Measurements from ENCODE around the gene PACS1.
"Not testable (repeated sequence)": the region's sequence is repeated elsewhere in the genome, so short reads cannot be mapped to it uniquely, and the experiment has no call there.

The PACS1 gene

GRCh38 chr11:66069715-66070603 lies at the start of gene PACS1:
TSS of gene PACS1 (plus strand) at chr11:66070272. CDS start at chr11:66070487, 215 bp downstream.
- Mint-ChIP-seq H3K27ac (peak within 1 kb of the TSS; percentile 94), H3K27me3 (no peaks in the 10 kb centered on the region), H3K9me3 (no peaks in the 10 kb centered on the region), H3K36me3 (ENCODE audit: low read depth) (peaks cover 82% of the 10 kb centered on the region), H3K4me1 (ENCODE audit: low read depth) (peaks cover 73% of the 10 kb centered on the region), H3K4me3 (peak within 1 kb of the TSS; percentile 86)
- DNase-seq: peak; percentile 86

GRCh38 chr11:66020618-66021357 lies 49.3 kb upstream of the PACS1 start:
- Mint-ChIP-seq H3K4me1 (ENCODE audit: low read depth) (peaks cover 23% of the 10 kb centered on the region), H3K27ac (peak overlapping the region; percentile 26), H3K27me3 (peaks cover 5% of the 10 kb centered on the region), H3K9me3 (no peaks in the 10 kb centered on the region), H3K36me3 (ENCODE audit: low read depth) (no peaks in the 10 kb centered on the region), H3K4me3 (no peak overlapping the region)
- DNase-seq: no peak

DNA sequence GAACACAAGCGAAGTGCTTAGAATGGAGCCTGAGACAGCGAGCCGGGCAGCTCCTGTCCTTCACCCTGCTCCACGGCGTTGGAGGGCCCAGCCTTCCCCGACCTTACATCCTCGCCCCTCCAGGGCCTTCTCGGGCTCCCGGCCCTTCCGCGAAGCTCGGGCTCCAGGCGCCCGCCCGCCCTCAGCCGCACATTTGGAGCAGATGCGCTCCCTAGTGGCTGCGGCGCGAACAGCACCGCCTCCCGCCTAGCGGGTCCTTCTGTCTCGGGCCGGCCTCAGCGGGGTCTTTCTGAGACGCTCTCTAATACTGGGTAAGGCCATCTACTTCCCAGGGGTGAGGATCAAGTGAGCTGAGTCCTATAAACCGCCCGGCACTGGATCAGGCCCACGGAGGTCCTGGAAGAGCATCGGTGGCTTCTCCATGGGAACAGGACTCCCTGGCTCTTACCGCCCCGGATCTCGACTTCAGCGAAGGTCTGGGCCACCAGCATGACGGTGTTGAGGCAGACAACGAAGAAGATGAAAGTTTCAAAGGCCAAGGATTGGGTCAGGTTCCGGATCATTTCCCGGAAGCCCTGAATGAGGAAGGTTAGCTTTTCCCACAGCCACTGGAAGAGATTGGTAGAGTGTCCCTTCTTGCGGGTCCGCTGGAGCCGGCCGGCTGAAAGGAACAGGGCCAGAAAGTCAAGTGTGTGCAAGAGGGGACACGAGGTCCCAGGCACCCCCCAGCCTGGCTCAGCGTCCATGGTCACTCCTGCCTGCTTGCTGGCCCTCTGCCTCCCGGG lies 47.5 kb upstream of the PACS1 start:
- Mint-ChIP-seq H3K27me3 (peaks cover 5% of the 10 kb centered on the region), H3K27ac (no peak overlapping the region), H3K9me3 (no peaks in the 10 kb centered on the region), H3K36me3 (ENCODE audit: low read depth) (no peaks in the 10 kb centered on the region), H3K4me1 (ENCODE audit: low read depth) (peaks cover 18% of the 10 kb centered on the region), H3K4me3 (peak overlapping the region; percentile 44)
- peak; percentile 91 for DNase-seq

GRCh38 chr11:66023186-66023440 lies 47.0 kb upstream of the PACS1 start:
- H3K36me3 Mint-ChIP-seq (ENCODE audit: low read depth); H3K4me3 Mint-ChIP-seq: not testable (repeated sequence)

GRCh38 chr11:66026017-66026529 lies 44.0 kb upstream of the PACS1 start, which contains the start of gene CATSPER1:
TSS of gene CATSPER1 (minus strand) at chr11:66026479. CDS start at chr11:66026379, 100 bp downstream.
- no peak for DNase-seq
- no peaks in the 10 kb centered on the region for H3K36me3 Mint-ChIP-seq (ENCODE audit: low read depth)
- peaks cover 13% of the 10 kb centered on the region for H3K4me1 Mint-ChIP-seq (ENCODE audit: low read depth)
- H3K27ac Mint-ChIP-seq: no peak within 1 kb of the TSS
- H3K9me3 Mint-ChIP-seq: no peaks in the 10 kb centered on the region
- peaks cover 5% of the 10 kb centered on the region for H3K27me3 Mint-ChIP-seq
- H3K4me3 Mint-ChIP-seq: no peak within 1 kb of the TSS

More at GRCh38 chr11:66023186-66023440, 47.0 kb upstream of the PACS1 start:
- not testable (repeated sequence) for H3K27ac Mint-ChIP-seq, H3K9me3 Mint-ChIP-seq, H3K27me3 Mint-ChIP-seq, DNase-seq
- H3K4me1 Mint-ChIP-seq (ENCODE audit: low read depth): peaks cover 16% of the 10 kb centered on the region

- no peaks in the 10 kb centered on the region for H3K36me3 Mint-ChIP-seq (ENCODE audit: low read depth)
- H3K4me1 Mint-ChIP-seq (ENCODE audit: low read depth): no peaks in the 10 kb centered on the region
Measured at GRCh38 chr11:66032957-66033735, 36.9 kb upstream of the PACS1 start.

DNA sequence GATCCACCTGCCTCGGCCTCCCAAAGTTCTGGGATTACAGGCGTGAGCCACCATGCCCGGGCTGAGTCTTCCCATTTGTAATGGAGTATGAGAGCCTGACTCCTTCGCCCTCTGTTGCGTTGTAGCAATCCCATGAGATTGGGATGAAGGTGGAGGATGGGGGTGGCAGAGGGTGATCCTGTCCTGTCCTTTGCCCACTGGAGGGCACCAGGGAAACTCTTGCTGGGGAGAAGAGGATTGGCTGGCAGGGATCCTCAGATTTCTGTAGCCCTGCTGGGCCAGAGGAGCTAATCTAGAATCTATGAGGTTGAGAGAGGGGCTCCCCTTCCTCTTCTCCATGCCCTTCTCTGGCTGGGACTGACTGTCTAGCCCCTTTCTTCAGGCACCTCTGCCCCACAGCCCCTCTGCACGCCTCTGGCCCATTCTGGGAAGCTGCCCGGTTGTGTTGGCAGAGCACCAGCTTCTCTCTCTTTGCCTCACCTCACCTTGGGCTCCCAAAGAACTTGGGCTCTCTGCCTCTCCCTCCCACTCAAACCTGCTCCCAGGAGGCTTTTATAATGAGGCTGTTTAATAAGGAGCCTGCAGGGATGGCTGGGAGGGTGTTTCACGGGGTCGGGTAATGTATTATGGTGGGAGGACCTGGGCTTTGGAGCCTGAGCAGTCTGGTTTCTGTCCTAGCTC lies 34.3 kb upstream of the PACS1 start:
- peaks cover 10% of the 10 kb centered on the region for H3K27me3 Mint-ChIP-seq
- no peaks in the 10 kb centered on the region for H3K4me1 Mint-ChIP-seq (ENCODE audit: low read depth)
- H3K36me3 Mint-ChIP-seq (ENCODE audit: low read depth): no peaks in the 10 kb centered on the region
- no peak overlapping the region for H3K4me3 Mint-ChIP-seq
- H3K9me3 Mint-ChIP-seq: no peaks in the 10 kb centered on the region
- no peak overlapping the region for H3K27ac Mint-ChIP-seq
- DNase-seq: no peak

More at GRCh38 chr11:66032957-66033735, 36.9 kb upstream of the PACS1 start:
- Mint-ChIP-seq H3K4me3 (no peak overlapping the region), H3K27ac (no peak overlapping the region), H3K27me3 (peaks cover 10% of the 10 kb centered on the region), H3K9me3 (no peaks in the 10 kb centered on the region)
- no peak for DNase-seq

- H3K27me3 Mint-ChIP-seq: peaks cover 9% of the 10 kb centered on the region
- no peaks in the 10 kb centered on the region for H3K9me3 Mint-ChIP-seq
- no peaks in the 10 kb centered on the region for H3K4me1 Mint-ChIP-seq (ENCODE audit: low read depth)
- no peak overlapping the region for H3K27ac Mint-ChIP-seq
- H3K4me3 Mint-ChIP-seq: no peak overlapping the region
- H3K36me3 Mint-ChIP-seq (ENCODE audit: low read depth): no peaks in the 10 kb centered on the region
- DNase-seq: no peak
Measured at GRCh38 chr11:66036334-66036710, 33.8 kb upstream of the PACS1 start.

GRCh38 chr11:66037327-66037726 lies 32.7 kb upstream of the PACS1 start:
- H3K36me3 Mint-ChIP-seq (ENCODE audit: low read depth): no peaks in the 10 kb centered on the region
- H3K27me3 Mint-ChIP-seq: peaks cover 7% of the 10 kb centered on the region
- no peaks in the 10 kb centered on the region for H3K4me1 Mint-ChIP-seq (ENCODE audit: low read depth)
- no peak overlapping the region for H3K27ac Mint-ChIP-seq
- no peak overlapping the region for H3K4me3 Mint-ChIP-seq
- no peak for DNase-seq
- H3K9me3 Mint-ChIP-seq: no peaks in the 10 kb centered on the region

DNA sequence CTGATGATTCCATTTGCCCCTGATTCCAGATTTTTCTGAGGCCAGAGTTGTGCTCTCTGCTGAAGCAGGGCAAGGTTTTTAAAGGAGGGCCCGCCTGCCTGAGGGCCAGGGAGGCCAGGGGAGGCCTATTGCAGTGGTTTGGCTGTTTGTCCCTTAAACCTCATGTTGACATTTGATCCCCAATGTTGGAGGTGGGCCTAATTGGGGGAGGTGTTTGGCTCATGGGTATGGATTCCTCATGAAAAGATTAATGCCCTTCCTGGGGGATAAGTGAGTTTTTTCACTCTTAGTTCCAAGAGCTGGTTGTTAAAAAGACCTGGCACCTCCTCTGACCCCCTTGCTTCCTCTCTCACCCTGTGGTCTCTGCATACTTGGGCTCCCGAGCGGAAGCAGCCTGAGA lies 30.3 kb upstream of the PACS1 start:
- peaks cover 5% of the 10 kb centered on the region for H3K27me3 Mint-ChIP-seq
- no peaks in the 10 kb centered on the region for H3K9me3 Mint-ChIP-seq
- no peaks in the 10 kb centered on the region for H3K36me3 Mint-ChIP-seq (ENCODE audit: low read depth)
- peaks cover 5% of the 10 kb centered on the region for H3K4me1 Mint-ChIP-seq (ENCODE audit: low read depth)
- no peak overlapping the region for H3K27ac Mint-ChIP-seq
- DNase-seq: no peak
- H3K4me3 Mint-ChIP-seq: no peak overlapping the region

GRCh38 chr11:66042227-66042995 lies 27.7 kb upstream of the PACS1 start:
- H3K9me3 Mint-ChIP-seq: no peaks in the 10 kb centered on the region
- H3K4me1 Mint-ChIP-seq (ENCODE audit: low read depth): peaks cover 17% of the 10 kb centered on the region
- H3K36me3 Mint-ChIP-seq (ENCODE audit: low read depth): no peaks in the 10 kb centered on the region
- H3K27ac Mint-ChIP-seq: no peak overlapping the region
- H3K4me3 Mint-ChIP-seq: no peak overlapping the region
- peaks cover under 1% of the 10 kb centered on the region for H3K27me3 Mint-ChIP-seq
- DNase-seq: no peak

DNA sequence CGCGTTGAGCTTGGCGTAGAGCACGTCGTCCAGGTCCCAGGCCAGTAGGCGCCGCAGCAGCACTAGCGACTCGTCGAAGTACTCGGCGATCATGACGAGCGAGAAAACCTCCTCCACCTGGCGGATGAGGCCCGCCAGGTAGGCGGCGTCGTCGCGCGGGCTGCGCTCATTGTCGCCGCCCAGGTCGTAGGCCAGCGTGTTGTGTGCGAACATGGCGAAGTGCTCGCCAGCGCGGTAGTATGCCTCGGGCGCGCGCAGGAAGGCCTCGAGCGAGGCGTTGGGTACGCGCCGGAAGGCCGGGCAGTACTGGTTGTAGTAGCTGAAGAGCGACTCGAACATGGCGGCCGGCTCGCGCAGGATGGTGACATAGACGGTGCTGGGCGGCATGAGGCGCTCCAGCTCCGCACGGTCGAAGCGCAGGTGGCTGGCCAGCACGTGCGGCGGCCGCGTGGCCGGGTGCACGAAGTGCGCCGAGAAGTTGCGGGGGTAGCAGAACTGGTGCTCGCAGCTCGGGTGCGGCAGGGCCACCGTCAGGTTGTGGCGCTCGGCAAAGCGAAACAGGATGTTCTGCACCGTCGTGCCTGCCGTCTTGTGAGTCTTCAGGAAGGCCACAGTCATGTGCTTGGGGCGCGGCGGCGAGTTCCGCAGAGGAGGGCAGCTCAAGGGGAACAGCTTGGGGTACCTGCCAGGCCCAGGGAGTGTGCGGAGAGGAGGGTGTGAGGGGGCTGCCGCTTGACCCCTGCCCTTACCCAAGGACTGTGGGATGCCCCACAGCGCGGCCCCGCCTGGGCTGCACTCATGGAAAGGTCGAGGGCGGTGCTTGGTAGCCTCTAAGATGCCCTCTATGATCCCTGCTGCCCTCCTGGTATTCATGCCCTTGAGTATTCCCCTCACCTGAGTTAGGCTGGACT lies 26.8 kb upstream of the PACS1 start:
- Mint-ChIP-seq H3K36me3 (ENCODE audit: low read depth) (no peaks in the 10 kb centered on the region), H3K27ac (no peak overlapping the region), H3K4me1 (ENCODE audit: low read depth) (peaks cover 17% of the 10 kb centered on the region), H3K9me3 (no peaks in the 10 kb centered on the region), H3K4me3 (no peak overlapping the region), H3K27me3 (peaks cover 4% of the 10 kb centered on the region)
- no peak for DNase-seq

Data from activated T-cell treated with anti-CD3 and anti-CD28 coated beads, Interleukin-2, amount 50 U/mL, for 24 hours (primary cell).